Testis (tissue), 2 donors: ENCODE measurements around the gene VILL.

Experiments used
- POLR2A ChIP-seq: fragments of 450-650 bp; IDR thresholded peaks from one replicate; pipeline ENCODE4 v1.6.1; 2017; ENCODE audit warnings: antibody characterized with exemption, mild to moderate bottlenecking, moderate library complexity
- TF ChIP-seq, protein P1 (sequence below), 3 experiments: fragments of 450-650 bp in 2 of 3; fragments of 200-600 bp in 1 of 3; sonication (generic) in 1 of 3; IDR thresholded peaks; one replicate each; pipeline ENCODE4 v1.5.1; 2016 to 2019; ENCODE audit warnings: antibody characterized with exemption in 3 of 3, mild to moderate bottlenecking in 2 of 3, moderate library complexity in 1 of 3

DNA sequence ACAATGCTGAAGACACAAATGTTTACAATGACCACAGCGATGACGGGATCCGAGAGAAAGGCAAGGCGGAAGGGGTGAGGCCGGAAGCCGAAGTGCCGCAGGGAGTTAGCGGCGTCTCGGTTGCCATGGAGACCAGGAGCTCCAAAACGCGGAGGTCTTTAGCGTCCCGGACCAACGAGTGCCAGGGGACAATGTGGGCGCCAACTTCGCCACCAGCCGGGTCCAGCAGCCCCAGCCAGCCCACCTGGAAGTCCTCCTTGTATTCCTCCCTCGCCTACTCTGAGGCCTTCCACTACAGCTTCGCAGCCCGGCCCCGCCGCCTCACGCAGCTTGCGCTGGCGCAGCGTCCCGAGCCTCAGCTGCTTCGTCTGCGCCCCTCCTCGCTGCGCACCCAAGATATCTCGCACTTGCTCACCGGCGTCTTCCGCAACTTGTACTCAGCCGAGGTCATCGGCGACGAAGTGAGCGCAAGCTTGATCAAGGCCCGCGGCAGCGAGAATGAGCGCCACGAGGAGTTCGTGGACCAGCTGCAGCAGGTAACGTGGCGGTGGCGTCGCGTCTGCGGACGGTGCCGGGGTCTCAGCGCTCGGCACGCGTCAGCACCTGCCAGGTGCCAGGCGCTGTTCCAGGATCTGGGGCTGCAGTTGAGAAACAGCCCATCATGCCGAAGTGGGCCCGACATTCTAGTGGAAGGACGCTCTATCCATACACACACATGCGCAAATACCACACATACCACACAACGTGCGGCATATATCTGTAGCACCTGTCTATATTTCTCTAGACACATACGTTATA lies 48.7 kb downstream of the VILL start, which contains the start of gene DLEC1:
- TF ChIP-seq, protein P1, sequence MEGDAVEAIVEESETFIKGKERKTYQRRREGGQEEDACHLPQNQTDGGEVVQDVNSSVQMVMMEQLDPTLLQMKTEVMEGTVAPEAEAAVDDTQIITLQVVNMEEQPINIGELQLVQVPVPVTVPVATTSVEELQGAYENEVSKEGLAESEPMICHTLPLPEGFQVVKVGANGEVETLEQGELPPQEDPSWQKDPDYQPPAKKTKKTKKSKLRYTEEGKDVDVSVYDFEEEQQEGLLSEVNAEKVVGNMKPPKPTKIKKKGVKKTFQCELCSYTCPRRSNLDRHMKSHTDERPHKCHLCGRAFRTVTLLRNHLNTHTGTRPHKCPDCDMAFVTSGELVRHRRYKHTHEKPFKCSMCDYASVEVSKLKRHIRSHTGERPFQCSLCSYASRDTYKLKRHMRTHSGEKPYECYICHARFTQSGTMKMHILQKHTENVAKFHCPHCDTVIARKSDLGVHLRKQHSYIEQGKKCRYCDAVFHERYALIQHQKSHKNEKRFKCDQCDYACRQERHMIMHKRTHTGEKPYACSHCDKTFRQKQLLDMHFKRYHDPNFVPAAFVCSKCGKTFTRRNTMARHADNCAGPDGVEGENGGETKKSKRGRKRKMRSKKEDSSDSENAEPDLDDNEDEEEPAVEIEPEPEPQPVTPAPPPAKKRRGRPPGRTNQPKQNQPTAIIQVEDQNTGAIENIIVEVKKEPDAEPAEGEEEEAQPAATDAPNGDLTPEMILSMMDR (IDR thresholded peaks at IDR 0.05), result no peak
- TF ChIP-seq POLR2A, result no peak
